ENCODE data around the gene CCL3.

Gene CCL3

GRCh38 chr17:36085765-36086164 is 4.2 kb downstream of the CCL3 start:
- peak; percentile 89 to 90 for DNase-seq

GRCh38 chr17:36083691-36084090 is 6.3 kb downstream of the CCL3 start:
- peak in 1 of 2 donors; percentile 74 for DNase-seq

- peak; percentile 78 to 89 for DNase-seq
Measured at GRCh38 chr17:36082482-36083120, 7.3 kb downstream of the CCL3 start.

- DNase-seq = peak; percentile 38 to 69
Measured at GRCh38 chr17:36081681-36082471, 8.1 kb downstream of the CCL3 start.

- no peak for DNase-seq
Measured at GRCh38 chr17:36074365-36074764, 15.6 kb downstream of the CCL3 start.

GRCh38 chr17:36072431-36073121 is 17.4 kb downstream of the CCL3 start:
- DNase-seq = peak; percentile 79 to 97

- no peak for DNase-seq
Measured at GRCh38 chr17:36071751-36072150, 18.2 kb downstream of the CCL3 start.

GRCh38 chr17:36070427-36070826 is 19.5 kb downstream of the CCL3 start:
- peak in 1 of 2 donors; percentile 35 for DNase-seq

- peak; percentile 64 to 86 for DNase-seq
Measured at GRCh38 chr17:36069136-36069535, 20.8 kb downstream of the CCL3 start.

DNA sequence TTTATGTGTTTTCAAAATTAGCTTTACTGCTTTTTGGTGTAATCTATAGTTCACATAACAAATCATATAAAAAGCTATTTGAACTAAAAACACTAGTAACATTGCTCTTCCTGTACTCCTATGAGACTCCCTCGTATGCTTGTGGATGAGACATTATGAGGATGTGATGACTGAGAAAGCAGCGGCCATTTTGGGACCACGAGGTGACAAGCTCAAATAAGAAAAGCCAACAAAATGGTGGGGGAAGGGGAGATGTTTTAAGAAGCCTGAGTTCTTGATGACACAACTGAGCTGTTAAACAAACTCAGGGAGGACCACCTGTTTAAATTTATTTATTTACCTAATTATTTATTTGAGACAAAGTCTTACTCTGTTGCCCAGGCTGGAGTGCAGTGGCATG is 21.4 kb downstream of the CCL3 start:
- peak in 1 of 2 donors; percentile 42 for DNase-seq

DNA sequence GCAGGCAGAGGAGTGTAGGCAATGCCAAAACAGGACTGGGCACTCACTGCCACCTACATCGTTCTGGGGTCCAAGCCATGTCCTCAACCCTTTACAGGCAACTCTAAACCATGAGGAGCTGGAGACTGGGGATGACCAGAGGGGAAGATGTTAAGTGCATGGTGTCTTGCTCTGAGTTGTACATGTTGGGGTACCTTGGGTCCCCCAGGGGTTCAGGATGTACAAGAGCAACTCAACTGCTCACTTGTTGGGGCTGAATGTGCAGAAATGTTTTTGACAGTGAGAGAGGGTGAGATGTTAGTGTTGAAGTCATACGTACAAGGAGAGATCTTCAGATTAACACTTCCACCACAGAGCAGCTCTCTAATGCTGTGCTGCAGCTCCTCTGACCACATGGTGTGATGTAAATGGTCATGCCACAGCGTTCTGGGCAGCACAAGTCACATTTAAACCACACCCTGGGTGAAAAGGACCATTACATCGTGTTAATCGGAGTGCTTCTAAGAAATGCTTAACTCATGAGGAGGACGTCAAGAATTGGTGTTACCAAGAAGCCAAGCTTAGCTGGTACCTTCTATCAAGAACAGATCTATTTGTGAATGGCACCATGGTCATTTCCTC is 23.5 kb downstream of the CCL3 start:
- DNase-seq = peak; percentile 30 to 33

- DNase-seq = peak in 1 of 2 donors; percentile 53
Measured at GRCh38 chr17:36063786-36064541, 26.0 kb downstream of the CCL3 start, which contains the start of gene CCL18. CCL18 (plus strand) TSS chr17:36064272; CDS start chr17:36064343, 71 bp downstream.

- DNase-seq = peak; percentile 34 to 46
Measured at GRCh38 chr17:36060816-36061215, 29.1 kb downstream of the CCL3 start.

GRCh38 chr17:36059406-36059805 is 30.5 kb downstream of the CCL3 start:
- DNase-seq = peak; percentile 51 to 65

DNA sequence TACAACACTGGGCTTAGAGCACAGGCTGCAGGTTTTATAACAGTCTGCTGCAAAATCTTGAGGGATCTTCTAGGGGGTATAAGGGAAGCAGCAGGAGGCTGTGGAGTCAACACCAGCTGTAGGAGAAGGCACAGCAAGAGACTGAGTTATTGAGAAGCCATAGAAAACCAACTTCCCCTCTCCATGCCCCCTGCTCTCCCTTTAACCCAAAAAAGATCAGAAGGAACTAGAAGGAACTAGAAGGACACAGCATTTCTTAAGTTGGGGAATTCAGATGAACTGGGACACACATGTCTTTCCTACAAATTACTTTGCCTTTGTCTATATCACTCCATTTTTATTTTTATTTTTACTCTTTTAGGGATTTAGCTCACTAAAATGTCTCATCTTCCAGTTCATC is 32.0 kb downstream of the CCL3 start:
- peak; percentile 82 to 89 for DNase-seq

- DNase-seq = peak; percentile 96 to 98
Measured at GRCh38 chr17:36055921-36056520, 33.9 kb downstream of the CCL3 start.

- peak; percentile 57 to 66 for DNase-seq
Measured at GRCh38 chr17:36055171-36055570, 34.8 kb downstream of the CCL3 start.

DNA sequence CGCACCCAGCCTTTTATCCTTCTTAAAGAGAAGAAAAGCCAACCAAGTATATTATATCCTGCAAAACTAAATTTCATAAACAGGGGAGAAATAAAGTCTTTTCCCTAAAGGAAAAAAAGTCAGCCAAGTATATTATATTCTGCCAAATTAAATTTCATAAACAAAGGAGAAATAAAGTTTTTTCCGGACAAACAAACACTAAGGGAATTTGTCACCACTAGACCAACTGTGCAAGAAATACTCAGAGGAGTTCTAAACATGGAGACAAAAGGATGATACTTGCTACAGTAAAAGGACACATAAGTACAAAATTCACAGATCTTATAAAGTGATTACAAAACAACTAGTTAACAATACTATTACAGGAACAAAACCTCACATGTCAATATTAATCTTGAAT is 40.3 kb downstream of the CCL3 start:
- no peak for DNase-seq

DNA sequence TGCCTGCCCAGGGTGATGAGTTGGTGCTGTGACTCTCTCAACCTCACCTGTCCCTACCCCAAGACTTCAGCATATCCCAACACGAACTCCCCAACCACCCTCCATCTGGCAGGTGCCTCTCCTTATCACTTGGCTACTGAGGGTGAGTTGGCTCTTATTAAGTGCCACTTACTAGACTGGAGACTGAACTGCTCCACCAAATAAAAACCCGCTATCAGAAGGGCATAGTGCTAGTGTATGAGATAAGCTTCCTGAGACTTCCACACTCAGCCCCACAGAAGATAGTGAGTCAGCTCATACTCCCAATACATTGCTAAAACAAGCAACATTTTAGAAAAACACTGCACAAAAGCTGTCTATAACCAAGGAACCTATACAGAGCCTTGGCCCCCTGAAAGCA is 41.9 kb downstream of the CCL3 start:
- DNase-seq = no peak
